SK-N-SH (cell line): ENCODE data around the gene ADCY1. TPM values are rescaled to one million over a fixed set of nuclear protein-coding genes. Genes with fewer than 3 reads are reported as not detected.

Experiments used
- CTCF ChIA-PET: fragments of 300-600, 350-600 bp; formaldehyde crosslinking; extraction: SDS; loops from one replicate; lab custom pipeline; 2021; lab: Yijun Ruan, JAX
- POLR2A ChIA-PET: fragments of 350-600 bp; sonication (Branson Sonifier 250); formaldehyde crosslinking; extraction: SDS; loops from one replicate; lab custom pipeline; 2020; ENCODE audit warnings: antibody characterized with exemption, inconsistent platforms; lab: Yijun Ruan, JAX
- DNase-seq: peaks from one replicate; pipeline ENCODE4 v3.0.0; 2012
- H2AFZ ChIP-seq: fragments of 200-600 bp; sonication (generic); 2 replicates; pipeline ENCODE4 v1.8.1; 2016; ENCODE audit warnings: antibody characterized with exemption, mild to moderate bottlenecking, low read depth
- H3F3A ChIP-seq: fragments of 200-600 bp; sonication (generic); replicated peaks from 2 replicates; pipeline ENCODE3; 2016; ENCODE audit warnings: antibody characterized with exemption, mild to moderate bottlenecking; ENCODE audit not compliant: insufficient read depth
- H3K27ac ChIP-seq, 2 experiments: fragments of 200-500 bp in 1 of 2; fragments of 200-600 bp in 1 of 2; sonication (Bioruptor generic) in 1 of 2; sonication (generic), shearing (Covaris generic) in 1 of 2; 2 replicates each; pipeline versions ENCODE4 v1.5.1 to v1.6.1; 2014 to 2016; ENCODE audit warnings: low read depth in 2 of 2, inconsistent platforms in 1 of 2, low read length in 1 of 2, mild to moderate bottlenecking in 1 of 2, mixed read lengths in 1 of 2
- H3K27me3 ChIP-seq: fragments of 200-600 bp; sonication (generic), shearing (Covaris generic); 2 replicates; pipeline ENCODE4 v1.6.1; 2016; ENCODE audit warnings: mixed run types; ENCODE audit not compliant: insufficient read depth
- H3K36me3 ChIP-seq, 2 experiments: fragments of 200-500 bp in 1 of 2; fragments of 200-600 bp in 1 of 2; sonication (Bioruptor generic) in 1 of 2; sonication (generic) in 1 of 2; replicated peaks in 1 of 2; 2 replicates each; pipeline versions ENCODE3 to v1.5.1; 2014 to 2016; ENCODE audit warnings: low read length in 1 of 2, mild to moderate bottlenecking in 1 of 2; ENCODE audit not compliant: insufficient read depth in 2 of 2, control insufficient read depth in 1 of 2
- H3K4me1 ChIP-seq, 2 experiments: fragments of 200-500 bp in 1 of 2; fragments of 200-600 bp in 1 of 2; sonication (Bioruptor generic) in 1 of 2; sonication (generic), shearing (Covaris generic) in 1 of 2; 2 replicates each; pipeline versions ENCODE4 v1.5.1 to v1.6.1; 2014 to 2016; ENCODE audit warnings: low read depth in 1 of 2, low read length in 1 of 2, mixed run types in 1 of 2; ENCODE audit not compliant: insufficient read depth in 2 of 2, control insufficient read depth in 1 of 2
- H3K4me2 ChIP-seq: fragments of 200-600 bp; sonication (generic), shearing (Covaris generic); 2 replicates; pipeline ENCODE4 v1.6.1; 2017; ENCODE audit warnings: mixed run types
- H3K4me3 ChIP-seq, 2 experiments: fragments of 200-500 bp in 1 of 2; fragments of 200-600 bp in 1 of 2; sonication (Bioruptor generic) in 1 of 2; sonication (generic), shearing (Covaris generic) in 1 of 2; 2 replicates each; pipeline versions ENCODE4 v1.5.1 to v1.8.1; 2014 to 2016; ENCODE audit warnings: low read depth in 2 of 2, inconsistent platforms in 1 of 2, low read length in 1 of 2, mild to moderate bottlenecking in 1 of 2, mixed read lengths in 1 of 2, moderate library complexity in 1 of 2
- H3K79me2 ChIP-seq: fragments of 200-600 bp; sonication (generic); 2 replicates; pipeline ENCODE4 v1.8.1; 2017; ENCODE audit warnings: mild to moderate bottlenecking; ENCODE audit not compliant: insufficient read depth
- H3K9ac ChIP-seq: fragments of 200-600 bp; sonication (generic); 2 replicates; pipeline ENCODE4 v1.6.1; 2017; ENCODE audit warnings: mixed run types
- H3K9me2 ChIP-seq: fragments of 200-600 bp; sonication (generic); 2 replicates; pipeline ENCODE4 v1.6.1; 2017; ENCODE audit warnings: mixed run types
- H3K9me3 ChIP-seq: fragments of 200-600 bp; sonication (generic); 2 replicates; pipeline ENCODE4 v1.6.1; 2017; ENCODE audit warnings: mixed run types, mild to moderate bottlenecking, moderate library complexity
- H4K20me1 ChIP-seq: fragments of 200-600 bp; sonication (generic); 2 replicates; pipeline ENCODE4 v1.6.1; 2017; ENCODE audit warnings: mild to moderate bottlenecking, mixed run types; ENCODE audit not compliant: insufficient read depth
- ELF1 ChIP-seq: IDR thresholded peaks from 2 replicates; pipeline ENCODE4 v1.4.0; 2012
- EP300 ChIP-seq, 2 experiments: IDR thresholded peaks; 2 replicates each; pipeline versions ENCODE4 v1.4.0 to v1.6.1; 2012; ENCODE audit warnings: borderline replicate concordance in 1 of 2, low read depth in 1 of 2, low read length in 1 of 2
- EZH2phosphoT487 ChIP-seq: fragments of 200-600 bp; sonication (generic); IDR thresholded peaks from 2 replicates; pipeline ENCODE4 v1.6.1; 2017; ENCODE audit warnings: low read depth, mixed run types, mild to moderate bottlenecking, antibody characterized with exemption, moderate library complexity, borderline replicate concordance
- FOXJ3 ChIP-seq: sonication (generic); formaldehyde crosslinking; IDR thresholded peaks from 2 replicates; pipeline ENCODE4 v1.5.1; 2020; ENCODE audit warnings: mild to moderate bottlenecking, missing genetic modification reagents
- FOXM1 ChIP-seq: IDR thresholded peaks from 2 replicates; pipeline ENCODE4 v1.4.0; 2012; ENCODE audit warnings: low read depth, mild to moderate bottlenecking
- IRF3 ChIP-seq: fragments of 150-350 bp; IDR thresholded peaks from 2 replicates; pipeline ENCODE4 v1.6.1; 2016; ENCODE audit warnings: mild to moderate bottlenecking, low read depth, low read length
- MEF2A ChIP-seq: IDR thresholded peaks from 2 replicates; pipeline ENCODE4 v1.4.0; 2012; ENCODE audit warnings: low read depth, borderline replicate concordance
- MXI1 ChIP-seq: IDR thresholded peaks from 2 replicates; pipeline ENCODE4 v1.6.1; 2012; ENCODE audit warnings: mild to moderate bottlenecking, low read depth, low read length, improper control_type of control experiment
- NRF1 ChIP-seq: IDR thresholded peaks from 2 replicates; pipeline ENCODE4 v1.6.1; 2012; ENCODE audit warnings: low read depth, mild to moderate bottlenecking, low read length
- RXRA ChIP-seq: IDR thresholded peaks from 2 replicates; pipeline ENCODE4 v1.4.0; 2012; ENCODE audit warnings: low read depth, mild to moderate bottlenecking, borderline replicate concordance
- SIN3A ChIP-seq: IDR thresholded peaks from 2 replicates; pipeline ENCODE4 v1.6.1; 2012; ENCODE audit warnings: low read depth, mild to moderate bottlenecking, low read length, moderate library complexity, borderline replicate concordance
- SMC3 ChIP-seq: IDR thresholded peaks from 2 replicates; pipeline ENCODE4 v1.6.1; 2012; ENCODE audit warnings: low read depth, low read length, improper control_type of control experiment
- TCF12 ChIP-seq: IDR thresholded peaks from 2 replicates; pipeline ENCODE4 v1.4.0; 2012
- USF2 ChIP-seq: fragments of 150-350 bp; IDR thresholded peaks from 2 replicates; pipeline ENCODE4 v1.6.1; 2017; ENCODE audit warnings: antibody characterized with exemption, low read length, low read depth, borderline replicate concordance
- WGBS: methylation state at CpG from one replicate; pipeline ENCODE4 v1.1.6; 2017; ENCODE audit warnings: low lambda C conversion rate; 5-methylcytosine and 5-hydroxymethylcytosine counted together
- polyA plus RNA-seq, 3 experiments: library from polyadenylated mRNA; depleted of rRNA; stranded (reverse); fragments of >200 nt; gene quantifications; 2 replicates each; pipeline ENCODE4 v1.2.3, GENCODE V29; 2012

ADCY1 gene
- polyA plus RNA-seq, 1 of the 3 experiments (the other 2 are of a cell fraction) = 0.16 TPM

GRCh38 chr7:45670717-45671116 is 96.5 kb downstream of the ADCY1 start:
- no peaks in the 10 kb centered on the region; a peak in 1 of 4 replicates for H3K4me1 ChIP-seq
- no peaks in the 10 kb centered on the region for H4K20me1 ChIP-seq
- 60% methylated on average over 6 of the region's 6 CpGs for WGBS
- no peaks in the 10 kb centered on the region for H3K27me3 ChIP-seq
- DNase-seq = no peak
- ChIA-PET POLR2A (no interaction called here), CTCF (interaction anchor here (1.9 kb wide), 1 partner anchor 24 kb away, joined by 5 read pairs; no protein-coding TSS in a partner anchor)
- H3K9ac ChIP-seq = no peak overlapping the region
- no peak overlapping the region for H2AFZ ChIP-seq
- no peaks in the 10 kb centered on the region for H3F3A ChIP-seq
- no peak for TF ChIP-seq IRF3
- no peak for TF ChIP-seq RXRA
- TF ChIP-seq TCF12 = no peak
- no peak for TF ChIP-seq USF2
- TF ChIP-seq SMC3 = no peak
- no peak for TF ChIP-seq MEF2A
- no peak for TF ChIP-seq SIN3A
- no peak for TF ChIP-seq MXI1
- H3K4me2 ChIP-seq = no peak overlapping the region
- H3K79me2 ChIP-seq = no peaks in the 10 kb centered on the region
- no peaks in the 10 kb centered on the region for H3K9me2 ChIP-seq
- no peak overlapping the region for H3K4me3 ChIP-seq
- peaks cover 0 to 3% of the 10 kb centered on the region in 2 experiments for H3K36me3 ChIP-seq
- no peak overlapping the region; a peak in 1 of 4 replicates for H3K27ac ChIP-seq
- no peaks in the 10 kb centered on the region for H3K9me3 ChIP-seq

- Histone ChIP-seq H3K4me1 (no peaks in the 10 kb centered on the region), H3K9me3 (no peaks in the 10 kb centered on the region), H3K27ac (no peak overlapping the region), H3K4me2 (no peak overlapping the region), H2AFZ (no peak overlapping the region), H3K27me3 (0 out of 2 replicates have a peak, but pooled peaks cover 3% of the 10 kb centered on the region), H3K79me2 (no peaks in the 10 kb centered on the region), H3K36me3 (peaks cover 0 to 6% of the 10 kb centered on the region in 2 experiments), H3F3A (no peaks in the 10 kb centered on the region), H4K20me1 (no peaks in the 10 kb centered on the region), H3K4me3 (no peak overlapping the region), H3K9ac (no peak overlapping the region), H3K9me2 (no peaks in the 10 kb centered on the region)
- POLR2A ChIA-PET = no interaction called here
- no peak for TF ChIP-seq FOXJ3 (CRISPR knock-in tag)
- no peak for TF ChIP-seq EZH2phosphoT487
- no peak for TF ChIP-seq RXRA
- TF ChIP-seq ELF1 = no peak
- TF ChIP-seq FOXM1 = no peak
- no peak for TF ChIP-seq EP300 (IDR thresholded peaks at IDR 0.05; ENCODE audit: borderline replicate concordance in 1 of 2, low read depth in 1 of 2, low read length in 1 of 2)
- no peak for TF ChIP-seq NRF1
- 49% methylated on average over 9 of the region's 9 CpGs for WGBS
- DNase-seq = no peak
- CTCF ChIA-PET = interaction anchor here (1.3 kb wide), 1 partner anchor 95 kb away, joined by 3 read pairs; no protein-coding TSS in a partner anchor
Observed at GRCh38 chr7:45677311-45677900, 103.2 kb downstream of the ADCY1 start.
